AG04450 (cell line): ENCODE results near the gene UQCRC1. TPM values are rescaled to one million over a fixed set of nuclear protein-coding genes. Genes with fewer than 3 reads are reported as not detected.

Experiments used
- CTCF ChIA-PET: fragments of 300-600, 350-600 bp; formaldehyde crosslinking; extraction: SDS; loops from one replicate; lab custom pipeline; 2022; ENCODE audit warnings: antibody characterized with exemption, inconsistent platforms; lab: Charles Lee
- POLR2A ChIA-PET: fragments of 350-600 bp; formaldehyde crosslinking; extraction: SDS; loops from one replicate; lab custom pipeline; 2021; ENCODE audit warnings: antibody characterized with exemption, inconsistent platforms; lab: Yijun Ruan, JAX
- DNase-seq: peaks from one replicate; pipeline ENCODE4 v3.0.0-alpha.2; 2011; ENCODE audit warnings: low read depth, low spot score
- H3K27ac ChIP-seq: one replicate; pipeline ENCODE4 v1.5.1; 2012; ENCODE audit warnings: low read depth, low read length, control low read depth
- H3K27me3 ChIP-seq: one replicate; pipeline ENCODE4 v1.6.0; 2012; ENCODE audit warnings: low read length; ENCODE audit not compliant: control insufficient read depth, insufficient read depth
- H3K4me3 ChIP-seq: 2 replicates; pipeline ENCODE4 v1.5.1; 2011; ENCODE audit warnings: mild to moderate bottlenecking, low read depth, low read length, control low read depth
- H3K9me3 ChIP-seq: 2 replicates; pipeline ENCODE4 v1.5.1; 2012; ENCODE audit warnings: low read length; ENCODE audit not compliant: control insufficient read depth, insufficient read depth
- CTCF ChIP-seq: IDR thresholded peaks from 2 replicates; pipeline ENCODE4 v1.5.1; 2011; ENCODE audit warnings: low read depth, low read length, control low read depth, inconsistent platforms
- polyA plus RNA-seq: library from polyadenylated mRNA; depleted of rRNA; stranded (reverse); fragments of >200 nt; gene quantifications from 2 replicates; pipeline ENCODE4 v1.2.3, GENCODE V29; 2011

UQCRC1 gene
- polyA plus RNA-seq, 1 experiment = 379 TPM

DNA sequence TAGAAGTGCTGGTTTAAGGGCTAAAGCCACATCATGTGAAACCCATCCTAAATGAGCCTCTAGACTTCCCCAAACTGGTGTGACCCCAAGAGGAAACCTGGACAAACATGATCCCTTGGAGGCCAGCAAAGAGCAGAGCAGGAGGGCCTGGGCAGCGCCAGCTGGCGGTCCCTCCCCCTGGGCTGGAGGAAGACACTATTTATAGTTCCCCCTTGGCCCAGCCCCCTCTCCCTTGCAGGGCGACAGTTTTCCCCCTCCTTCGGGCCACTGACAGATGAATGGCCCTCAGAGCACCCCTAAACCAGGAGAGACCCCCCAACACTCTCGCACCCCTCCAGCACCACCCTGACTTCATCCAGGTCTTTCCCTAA lies 48.8 kb downstream of the UQCRC1 start:
- Histone ChIP-seq H3K27ac (peak overlapping the region; percentile 80), H3K27me3 (no peaks in the 10 kb centered on the region), H3K9me3 (no peaks in the 10 kb centered on the region), H3K4me3 (peak overlapping the region; percentile 43)
- POLR2A ChIA-PET = interaction anchor here (0.6 to 1.9 kb wide), 7 partner anchors 9 to 289 kb away, joined by 3 to 6 read pairs (median 4); partner anchors contain the start of genes CELSR3 and SLC26A6
- no peak for DNase-seq
- TF ChIP-seq CTCF = no peak
- CTCF ChIA-PET = interaction anchor here (0.5 to 2.5 kb wide), 8 partner anchors 11 to 181 kb away, joined by 3 to 12 read pairs (median 3); no protein-coding TSS in a partner anchor

GRCh38 chr3:48558493-48559134 lies 50.8 kb downstream of the UQCRC1 start:
- H3K27me3 ChIP-seq = no peaks in the 10 kb centered on the region
- no peaks in the 10 kb centered on the region for H3K9me3 ChIP-seq
- ChIA-PET POLR2A (no interaction called here), CTCF (interaction anchor here (0.5 to 2.5 kb wide), 13 partner anchors 10 to 364 kb away, joined by 3 to 12 read pairs (median 3); partner anchors contain the start of genes SHISA5 and SLC26A6)
- no peak overlapping the region for H3K27ac ChIP-seq
- no peak overlapping the region for H3K4me3 ChIP-seq
- TF ChIP-seq CTCF = no peak
- DNase-seq = no peak

- peak within 1 kb of the TSS; percentile 39 for H3K27ac ChIP-seq
- peak within 1 kb of the TSS; percentile 82 for H3K4me3 ChIP-seq
- H3K27me3 ChIP-seq = no peaks in the 10 kb centered on the region
- ChIA-PET CTCF (interaction anchor here (0.6 to 1.6 kb wide), 6 partner anchors 15 to 1271 kb away, joined by 3 to 5 read pairs (median 4); no protein-coding TSS in a partner anchor), POLR2A (interaction anchor here (0.5 to 1.8 kb wide), 4 partner anchors 37 to 78 kb away, joined by 3 to 4 read pairs (median 3); partner anchors contain the start of gene SLC26A6)
- 0 out of 2 replicates have a peak, but pooled peaks have one; percentile 14 for TF ChIP-seq CTCF
- no peaks in the 10 kb centered on the region for H3K9me3 ChIP-seq
- DNase-seq = peak; percentile 98
Observed at GRCh38 chr3:48556796-48557626, 52.4 kb downstream of the UQCRC1 start, which contains the start of gene PFKFB4. Gene PFKFB4, minus strand, starts transcription at chr3:48556803. Its CDS starts 26 bp downstream, at chr3:48556777.

- no peak for DNase-seq
- TF ChIP-seq CTCF = no peak
- H3K27ac ChIP-seq = no peak overlapping the region
Observed at GRCh38 chr3:48555949-48556795, 53.3 kb downstream of the UQCRC1 start.

More at GRCh38 chr3:48555949-48556795, 53.3 kb downstream of the UQCRC1 start:
- Histone ChIP-seq H3K27me3 (no peaks in the 10 kb centered on the region), H3K9me3 (no peaks in the 10 kb centered on the region), H3K4me3 (peak overlapping the region; percentile 82)
- ChIA-PET POLR2A (interaction anchor here (0.6 to 1.8 kb wide), 3 partner anchors 37 to 79 kb away, joined by 3 read pairs; partner anchors contain the start of gene SLC26A6), CTCF (interaction anchor here (0.6 to 1.6 kb wide), 6 partner anchors 14 to 1270 kb away, joined by 3 to 5 read pairs (median 4); no protein-coding TSS in a partner anchor)
